Breast epithelium (tissue), 4 donors: Measurements from ENCODE around the gene CPA4. TPM values are rescaled to one million over a fixed set of nuclear protein-coding genes. Genes with fewer than 3 reads are reported as not detected.
"Not testable (repeated sequence)": the region's sequence is repeated elsewhere in the genome, so short reads cannot be mapped to it uniquely, and the experiment has no call there.

Experiments
- DNase-seq, 2 donors: peaks; one replicate each; pipeline ENCODE4 v3.0.0-alpha.2; 2019; ENCODE audit warnings: low spot score in 2 of 2
- H3K27ac ChIP-seq, 2 donors: fragments of 200-600 bp; sonication (generic) in 1 of 2; one replicate each; pipeline ENCODE4 v1.5.1; 2016 to 2019; ENCODE audit warnings: mild to moderate bottlenecking in 1 of 2
- H3K27me3 ChIP-seq, 2 donors: fragments of 200-600 bp; sonication (generic) in 1 of 2; one replicate each; pipeline versions ENCODE4 v1.5.1 to v1.6.0; 2017 to 2019; ENCODE audit warnings: control low read depth in 1 of 2, mild to moderate bottlenecking in 1 of 2
- H3K36me3 ChIP-seq: fragments of 200-600 bp; one replicate; pipeline ENCODE4 v1.5.1; 2019
- H3K4me1 ChIP-seq, 2 donors: fragments of 200-600 bp; sonication (generic); one replicate each; pipeline ENCODE4 v1.5.1; 2016 to 2019; ENCODE audit warnings: control low read depth in 1 of 2
- H3K4me3 ChIP-seq, 3 donors: fragments of 200-600 bp; sonication (generic); 1 replicate in 2 of 3; 2 replicates in 1 of 3; pipeline ENCODE4 v1.5.1; 2016 to 2019; ENCODE audit warnings: mild to moderate bottlenecking in 3 of 3, moderate library complexity in 2 of 3
- H3K9me3 ChIP-seq, 2 donors: fragments of 200-600 bp; sonication (generic) in 1 of 2; one replicate each; pipeline ENCODE4 v1.5.1; 2016 to 2019; ENCODE audit warnings: control low read depth in 1 of 2
- POLR2A ChIP-seq: fragments of 450-650 bp; IDR thresholded peaks from one replicate; pipeline ENCODE4 v1.6.1; 2016; ENCODE audit warnings: antibody characterized with exemption, mild to moderate bottlenecking, moderate library complexity
- POLR2AphosphoS5 ChIP-seq, 3 donors: sonication (generic); formaldehyde crosslinking; IDR thresholded peaks; one replicate each; pipeline ENCODE4 v1.6.1; 2017; ENCODE audit warnings: antibody characterized with exemption in 3 of 3
- intact Hi-C: fragments of 100-400 bp; cut with DNase I; formaldehyde crosslinking; loops from one replicate; pipeline ENCODE4 v1.15.1; 2023; ENCODE audit warnings: low total_unique reads
- total RNA-seq, 3 donors: library from RNA; depleted of rRNA; stranded (reverse); fragments of >200 nt; gene quantifications; one replicate each; pipeline ENCODE4 v1.1.0, GENCODE V29; 2016
- TF ChIP-seq, protein P1 (sequence below), 3 donors: fragments of 450-650 bp; IDR thresholded peaks; one replicate each; pipeline ENCODE4 v1.5.1; 2016 to 2017; ENCODE audit warnings: antibody characterized with exemption in 3 of 3, mild to moderate bottlenecking in 3 of 3, moderate library complexity in 3 of 3

Gene CPA4
- total RNA-seq, 3 donors from 2014 or later: 0.98 to 2.0 TPM; not detected in 1

GRCh38 chr7:130305433-130306042 lies 12.6 kb downstream of the CPA4 start:
- DNase-seq: no peak
- Histone ChIP-seq H3K4me3 (no peak overlapping the region), H3K27me3 (no peaks in the 10 kb centered on the region), H3K9me3 (no peaks in the 10 kb centered on the region), H3K27ac (no peak overlapping the region), H3K36me3 (no peaks in the 10 kb centered on the region), H3K4me1 (no peaks in the 10 kb centered on the region)
- intact Hi-C loops: loop anchor here (1.0 kb wide), 1 partner anchor 7 kb away; no protein-coding TSS in a partner anchor
- TF ChIP-seq, protein P1, sequence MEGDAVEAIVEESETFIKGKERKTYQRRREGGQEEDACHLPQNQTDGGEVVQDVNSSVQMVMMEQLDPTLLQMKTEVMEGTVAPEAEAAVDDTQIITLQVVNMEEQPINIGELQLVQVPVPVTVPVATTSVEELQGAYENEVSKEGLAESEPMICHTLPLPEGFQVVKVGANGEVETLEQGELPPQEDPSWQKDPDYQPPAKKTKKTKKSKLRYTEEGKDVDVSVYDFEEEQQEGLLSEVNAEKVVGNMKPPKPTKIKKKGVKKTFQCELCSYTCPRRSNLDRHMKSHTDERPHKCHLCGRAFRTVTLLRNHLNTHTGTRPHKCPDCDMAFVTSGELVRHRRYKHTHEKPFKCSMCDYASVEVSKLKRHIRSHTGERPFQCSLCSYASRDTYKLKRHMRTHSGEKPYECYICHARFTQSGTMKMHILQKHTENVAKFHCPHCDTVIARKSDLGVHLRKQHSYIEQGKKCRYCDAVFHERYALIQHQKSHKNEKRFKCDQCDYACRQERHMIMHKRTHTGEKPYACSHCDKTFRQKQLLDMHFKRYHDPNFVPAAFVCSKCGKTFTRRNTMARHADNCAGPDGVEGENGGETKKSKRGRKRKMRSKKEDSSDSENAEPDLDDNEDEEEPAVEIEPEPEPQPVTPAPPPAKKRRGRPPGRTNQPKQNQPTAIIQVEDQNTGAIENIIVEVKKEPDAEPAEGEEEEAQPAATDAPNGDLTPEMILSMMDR (IDR thresholded peaks at IDR 0.05): no peak
- TF ChIP-seq POLR2AphosphoS5 (IDR thresholded peaks at IDR 0.05) (no peak), POLR2A (no peak)

GRCh38 chr7:130309986-130310385 lies 17.0 kb downstream of the CPA4 start:
- Histone ChIP-seq H3K4me3 (no peak overlapping the region), H3K4me1 (no peaks in the 10 kb centered on the region), H3K27me3 (no peaks in the 10 kb centered on the region), H3K27ac (no peak overlapping the region), H3K36me3 (no peaks in the 10 kb centered on the region), H3K9me3 (no peaks in the 10 kb centered on the region)
- no peak for DNase-seq
- TF ChIP-seq, protein P1 (IDR thresholded peaks at IDR 0.05): no peak
- TF ChIP-seq POLR2A: no peak
- no peak for TF ChIP-seq POLR2AphosphoS5 (IDR thresholded peaks at IDR 0.05)
- intact Hi-C loops: no loop called here

GRCh38 chr7:130314305-130314704 lies 21.3 kb downstream of the CPA4 start:
- Histone ChIP-seq H3K27me3 (no peaks in the 10 kb centered on the region), H3K9me3 (no peaks in the 10 kb centered on the region), H3K36me3 (no peaks in the 10 kb centered on the region), H3K4me3 (no peak overlapping the region), H3K27ac (no peak overlapping the region), H3K4me1 (no peaks in the 10 kb centered on the region)
- intact Hi-C loops: no loop called here
- no peak for DNase-seq
- TF ChIP-seq POLR2A: no peak
- TF ChIP-seq, protein P1 (IDR thresholded peaks at IDR 0.05): no peak
- TF ChIP-seq POLR2AphosphoS5 (IDR thresholded peaks at IDR 0.05): no peak

GRCh38 chr7:130319541-130319940 lies 26.6 kb downstream of the CPA4 start:
- intact Hi-C loops: no loop called here
- Histone ChIP-seq H3K4me1 (no peaks in the 10 kb centered on the region), H3K27ac (no peak overlapping the region), H3K27me3 (no peaks in the 10 kb centered on the region), H3K4me3 (no peak overlapping the region), H3K9me3 (no peaks in the 10 kb centered on the region), H3K36me3 (no peaks in the 10 kb centered on the region)
- TF ChIP-seq, protein P1 (IDR thresholded peaks at IDR 0.05): no peak
- no peak for TF ChIP-seq POLR2AphosphoS5 (IDR thresholded peaks at IDR 0.05)
- TF ChIP-seq POLR2A: no peak
- DNase-seq: no peak

DNA sequence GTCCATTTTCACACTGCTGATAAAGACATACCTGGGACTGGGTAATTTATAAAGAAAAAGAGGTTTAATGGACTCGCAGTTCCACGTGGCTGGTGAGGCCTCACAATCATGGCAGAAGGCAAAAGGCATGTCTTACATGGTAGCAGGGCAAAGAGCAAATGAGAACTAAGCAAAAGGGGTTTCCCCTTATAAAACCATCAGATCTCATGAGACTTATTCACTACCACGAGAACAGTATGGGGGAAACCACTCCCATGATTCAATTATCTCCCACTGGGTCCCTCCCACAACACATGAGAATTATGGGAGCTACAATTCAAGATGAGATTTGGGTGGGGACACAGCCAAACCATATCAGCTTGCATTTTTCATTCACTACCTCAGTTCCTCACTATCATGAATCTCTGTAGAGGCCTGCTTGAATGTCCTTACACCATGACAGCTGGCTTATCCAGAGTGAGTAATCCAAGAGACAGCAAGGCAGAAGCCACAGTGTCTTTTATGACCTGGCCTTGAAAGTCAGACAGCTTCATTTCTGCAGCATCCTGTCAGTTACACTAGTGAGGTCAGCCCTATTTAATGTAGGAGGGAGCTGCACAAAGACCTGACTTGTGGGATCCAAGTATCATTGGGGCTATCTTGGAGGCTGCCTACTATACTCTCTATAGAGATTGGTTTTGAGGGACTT lies 28.7 kb downstream of the CPA4 start:
- H3K4me1 ChIP-seq, H3K36me3 ChIP-seq, H3K9me3 ChIP-seq, H3K27me3 ChIP-seq, H3K4me3 ChIP-seq, H3K27ac ChIP-seq, intact Hi-C loops, DNase-seq: not testable (repeated sequence)
